Measurements from ENCODE around the gene FTSJ3. TPM values are rescaled to one million over a fixed set of nuclear protein-coding genes. Genes with fewer than 3 reads are reported as not detected.

The FTSJ3 gene
- total and polyA plus RNA-seq, 2 of the 13 experiments (the other 11 are each of a cell fraction or from before 2014, with no cell fraction given): 26.0 to 64.2 TPM

- TF ChIP-seq GTF3A (CRISPR knock-in tag; conservative IDR thresholded peaks at IDR 0.05): 0 out of 2 replicates have a peak, but pooled peaks have one; percentile 35
- peak; percentile 43; the same call in 1 of the 2 replicates for TF ChIP-seq ZBTB34 (CRISPR knock-in tag; IDR thresholded peaks at IDR 0.05)
- TF ChIP-seq, protein P1, sequence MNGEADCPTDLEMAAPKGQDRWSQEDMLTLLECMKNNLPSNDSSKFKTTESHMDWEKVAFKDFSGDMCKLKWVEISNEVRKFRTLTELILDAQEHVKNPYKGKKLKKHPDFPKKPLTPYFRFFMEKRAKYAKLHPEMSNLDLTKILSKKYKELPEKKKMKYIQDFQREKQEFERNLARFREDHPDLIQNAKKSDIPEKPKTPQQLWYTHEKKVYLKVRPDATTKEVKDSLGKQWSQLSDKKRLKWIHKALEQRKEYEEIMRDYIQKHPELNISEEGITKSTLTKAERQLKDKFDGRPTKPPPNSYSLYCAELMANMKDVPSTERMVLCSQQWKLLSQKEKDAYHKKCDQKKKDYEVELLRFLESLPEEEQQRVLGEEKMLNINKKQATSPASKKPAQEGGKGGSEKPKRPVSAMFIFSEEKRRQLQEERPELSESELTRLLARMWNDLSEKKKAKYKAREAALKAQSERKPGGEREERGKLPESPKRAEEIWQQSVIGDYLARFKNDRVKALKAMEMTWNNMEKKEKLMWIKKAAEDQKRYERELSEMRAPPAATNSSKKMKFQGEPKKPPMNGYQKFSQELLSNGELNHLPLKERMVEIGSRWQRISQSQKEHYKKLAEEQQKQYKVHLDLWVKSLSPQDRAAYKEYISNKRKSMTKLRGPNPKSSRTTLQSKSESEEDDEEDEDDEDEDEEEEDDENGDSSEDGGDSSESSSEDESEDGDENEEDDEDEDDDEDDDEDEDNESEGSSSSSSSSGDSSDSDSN (CRISPR knock-in tag; IDR thresholded peaks at IDR 0.05): peak; percentile 98
- TF ChIP-seq NCOA1 (CRISPR knock-in tag; IDR thresholded peaks at IDR 0.05): no peak; the same call in 1 of the 2 replicates
- no peak for TF ChIP-seq ZBTB7B (CRISPR knock-in tag; IDR thresholded peaks at IDR 0.05)
- TF ChIP-seq TFDP1 (CRISPR knock-in tag; IDR thresholded peaks at IDR 0.05; ENCODE audit: borderline replicate concordance): peak; percentile 37; the same call in 1 of the 2 replicates
- TF ChIP-seq ZNF20 (CRISPR knock-in tag; IDR thresholded peaks at IDR 0.05): 0 out of 2 replicates have a peak, but pooled peaks have one; percentile 74
- TF ChIP-seq ZNF747 (CRISPR knock-in tag; IDR thresholded peaks at IDR 0.05; ENCODE audit: borderline replicate concordance): peak; percentile 30; the same call in 1 of the 2 replicates
- TF ChIP-seq, protein P2, sequence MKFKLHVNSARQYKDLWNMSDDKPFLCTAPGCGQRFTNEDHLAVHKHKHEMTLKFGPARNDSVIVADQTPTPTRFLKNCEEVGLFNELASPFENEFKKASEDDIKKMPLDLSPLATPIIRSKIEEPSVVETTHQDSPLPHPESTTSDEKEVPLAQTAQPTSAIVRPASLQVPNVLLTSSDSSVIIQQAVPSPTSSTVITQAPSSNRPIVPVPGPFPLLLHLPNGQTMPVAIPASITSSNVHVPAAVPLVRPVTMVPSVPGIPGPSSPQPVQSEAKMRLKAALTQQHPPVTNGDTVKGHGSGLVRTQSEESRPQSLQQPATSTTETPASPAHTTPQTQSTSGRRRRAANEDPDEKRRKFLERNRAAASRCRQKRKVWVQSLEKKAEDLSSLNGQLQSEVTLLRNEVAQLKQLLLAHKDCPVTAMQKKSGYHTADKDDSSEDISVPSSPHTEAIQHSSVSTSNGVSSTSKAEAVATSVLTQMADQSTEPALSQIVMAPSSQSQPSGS (CRISPR knock-in tag; IDR thresholded peaks at IDR 0.05): no peak
- peak; percentile 13; the same call in 1 of the 2 replicates for TF ChIP-seq SNAI1 (CRISPR knock-in tag; IDR thresholded peaks at IDR 0.05; ENCODE audit: borderline replicate concordance)
- TF ChIP-seq ONECUT2 (CRISPR knock-in tag; IDR thresholded peaks at IDR 0.05): peak; percentile 14; the same call in 1 of the 2 replicates
- TF ChIP-seq EED (CRISPR knock-in tag; IDR thresholded peaks at IDR 0.05): peak; percentile 88
- peak; percentile 55; the same call in 1 of the 2 replicates for TF ChIP-seq NKX3-1 (CRISPR knock-in tag; IDR thresholded peaks at IDR 0.05)
- TF ChIP-seq MAFG (CRISPR knock-in tag; IDR thresholded peaks at IDR 0.05): 0 out of 2 replicates have a peak, but pooled peaks have one; percentile 19
- peak; percentile 43 for TF ChIP-seq CTCF (CRISPR knock-in tag; IDR thresholded peaks at IDR 0.05)
- peak; percentile 1; the same call in 1 of the 2 replicates for TF ChIP-seq ZGPAT (CRISPR knock-in tag; IDR thresholded peaks at IDR 0.05)
- peak; percentile 97 for TF ChIP-seq THAP8 (CRISPR knock-in tag; IDR thresholded peaks at IDR 0.05; ENCODE audit: borderline replicate concordance)
Observed at GRCh38 chr17:63774141-63774968, 53.1 kb downstream of the FTSJ3 start, which contains the start of gene DDX42 (continued).

Data from HepG2 (cell line).